Hematopoietic multipotent progenitor cell treated with erythropoietin and hydrocortisone succinate and interleukin-3 and kit ligand, for 15 days (in vitro differentiated cells): ENCODE measurements around the gene MYH11.
"Not testable (repeated sequence)": the region's sequence is repeated elsewhere in the genome, so short reads cannot be mapped to it uniquely, and the experiment has no call there.

ENCODE experiments used
- DNase-seq: peaks from one replicate; pipeline ENCODE4 v3.0.0-alpha.2; 2015; ENCODE audit warnings: low spot score

Gene MYH11

DNA sequence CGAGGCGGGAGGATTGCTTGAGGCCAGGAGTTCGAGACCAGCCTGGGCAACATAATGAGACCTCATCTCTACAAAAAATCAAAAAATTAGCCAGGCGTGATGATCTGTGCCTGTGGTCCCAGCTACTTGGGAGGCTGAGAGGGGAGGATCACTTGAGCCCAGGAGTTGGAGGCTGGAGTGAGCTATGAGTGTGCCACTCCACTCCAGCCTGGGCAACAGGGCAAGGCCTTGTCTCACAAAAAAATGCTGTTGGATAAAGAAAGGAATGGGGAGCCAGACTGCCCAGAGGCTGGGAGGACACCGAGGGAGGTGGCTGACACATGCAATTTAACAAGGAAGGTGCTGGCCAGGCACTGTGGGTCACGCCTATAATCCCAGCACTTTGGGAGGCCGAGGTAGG lies 47.5 kb downstream of the MYH11 start:
- not testable (repeated sequence) for DNase-seq

DNA sequence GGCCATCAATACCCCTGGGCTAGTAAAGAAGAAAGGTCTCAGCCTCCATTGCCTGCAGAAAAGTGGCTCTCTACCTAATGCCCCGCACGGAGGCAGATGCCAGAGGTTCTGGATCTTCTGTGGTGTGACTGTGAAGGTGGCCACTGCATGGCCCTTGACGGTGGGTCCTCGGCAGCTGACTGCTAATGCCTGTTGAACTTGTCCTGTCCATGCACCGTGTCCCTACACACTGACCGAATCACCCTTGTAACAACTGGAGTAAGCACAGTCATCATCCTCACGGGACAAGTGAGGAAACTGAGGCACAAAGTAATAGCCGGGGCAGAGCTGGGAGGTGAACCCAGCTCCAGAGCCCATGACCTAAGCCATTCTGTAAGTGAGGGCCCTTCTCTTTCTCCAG lies 48.8 kb downstream of the MYH11 start:
- DNase-seq = no peak

DNA sequence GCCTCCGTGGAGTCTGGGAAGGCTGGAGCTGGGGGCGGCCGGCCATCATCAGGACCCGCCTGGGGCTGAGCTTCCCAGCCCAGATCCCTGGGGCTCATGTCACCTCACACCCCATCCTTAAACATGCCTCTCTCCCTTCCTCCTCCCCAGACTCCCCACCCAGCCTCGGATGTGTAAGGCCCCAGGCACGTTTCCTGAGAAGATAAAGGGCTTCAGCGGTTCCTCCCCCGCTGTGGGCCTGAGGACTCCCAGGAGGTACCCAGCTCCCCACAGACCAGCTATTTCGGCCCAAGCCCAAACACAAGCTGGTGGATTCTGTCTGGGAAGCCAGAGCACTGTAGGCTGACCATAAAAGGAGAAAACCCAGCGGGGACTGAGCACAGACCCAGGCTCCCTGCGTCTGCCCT lies 49.2 kb downstream of the MYH11 start:
- DNase-seq = no peak

DNA sequence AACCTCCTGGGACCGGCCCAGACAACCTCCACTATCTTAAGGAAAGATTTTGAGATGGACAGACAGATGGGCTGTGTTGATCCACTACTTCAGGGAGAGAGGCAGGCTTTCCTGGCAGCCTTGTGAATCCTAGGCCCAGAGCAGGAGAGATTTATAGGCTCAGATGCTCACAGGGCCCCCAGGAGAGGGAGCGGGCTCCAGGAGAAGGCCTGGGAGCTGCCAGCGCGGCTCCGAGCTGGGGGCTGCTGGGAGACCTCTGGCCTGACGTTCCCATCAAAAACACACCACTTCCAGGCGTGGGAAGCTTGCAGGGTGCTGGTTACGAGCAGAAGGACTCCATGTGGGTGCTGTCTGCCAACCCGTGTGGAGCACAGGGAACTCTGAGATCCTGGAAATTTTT lies 53.2 kb downstream of the MYH11 start:
- DNase-seq = no peak

DNA sequence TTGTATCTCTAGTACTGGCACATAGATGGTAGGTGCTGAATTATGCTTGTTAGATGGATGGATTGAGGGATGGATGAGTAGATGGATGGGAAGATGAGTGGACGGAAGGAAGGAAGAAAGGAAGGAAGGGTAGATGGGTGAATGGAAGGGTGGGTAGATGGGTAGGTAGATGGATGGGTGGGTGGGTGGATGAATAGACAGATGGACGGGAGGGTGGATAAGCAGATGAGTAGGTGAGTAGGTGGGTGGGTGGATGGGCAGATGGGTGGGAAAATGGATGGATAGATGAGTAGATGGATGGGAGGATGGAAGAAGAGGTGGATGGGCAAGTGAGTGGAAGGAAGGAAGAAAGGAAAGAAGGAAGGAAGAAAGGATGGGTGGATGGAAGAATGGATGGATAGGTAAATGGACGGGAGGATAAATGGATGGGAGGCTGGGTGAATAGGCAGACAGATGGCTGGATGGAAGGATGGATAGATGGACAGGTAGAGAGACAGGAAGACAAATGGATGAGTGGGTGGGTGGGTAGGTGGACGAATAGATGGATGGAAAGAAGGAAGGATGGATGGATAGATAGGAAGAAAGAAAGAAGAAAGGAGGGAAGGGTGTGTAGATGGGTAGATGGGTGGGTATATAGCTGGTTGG lies 56.9 kb downstream of the MYH11 start:
- no peak for DNase-seq

DNA sequence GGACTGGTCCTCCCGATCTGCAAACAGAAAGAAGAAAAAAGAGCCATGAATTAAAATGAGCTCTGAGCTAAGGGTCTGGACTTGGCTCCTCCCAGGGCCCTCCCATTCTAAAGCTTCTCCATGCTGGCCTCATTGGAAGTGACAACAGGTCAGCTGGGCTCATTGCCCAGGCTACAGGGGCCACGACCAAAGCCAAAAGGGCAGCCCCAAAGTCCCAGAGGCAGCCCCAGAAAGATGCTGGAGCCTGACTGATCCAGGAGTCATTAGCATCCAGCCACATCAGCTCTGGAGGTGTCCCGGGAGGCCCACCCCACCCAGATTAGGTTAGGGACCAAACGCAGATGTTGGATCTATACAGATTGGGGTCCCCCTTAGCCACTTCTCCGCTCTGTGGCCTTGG lies 58.2 kb downstream of the MYH11 start:
- DNase-seq = no peak

DNA sequence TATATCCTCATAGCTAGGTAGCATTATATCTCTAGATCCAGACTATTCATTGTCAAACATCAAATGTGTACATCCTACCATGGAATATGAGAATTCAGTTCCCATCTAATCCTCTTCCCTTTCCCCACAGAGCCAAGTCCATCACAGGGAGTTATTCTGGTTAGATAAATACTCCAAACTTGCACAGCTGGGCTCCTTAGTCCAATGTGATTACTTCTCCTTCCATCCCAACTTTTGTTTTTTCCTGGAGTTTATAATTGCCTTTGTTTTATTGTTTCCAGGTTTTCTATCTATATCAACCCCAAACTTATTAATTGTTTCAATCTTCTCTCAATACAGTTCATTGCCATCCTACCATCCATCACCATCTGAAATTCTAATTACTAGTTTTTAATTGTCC lies 59.9 kb downstream of the MYH11 start:
- DNase-seq = no peak

DNA sequence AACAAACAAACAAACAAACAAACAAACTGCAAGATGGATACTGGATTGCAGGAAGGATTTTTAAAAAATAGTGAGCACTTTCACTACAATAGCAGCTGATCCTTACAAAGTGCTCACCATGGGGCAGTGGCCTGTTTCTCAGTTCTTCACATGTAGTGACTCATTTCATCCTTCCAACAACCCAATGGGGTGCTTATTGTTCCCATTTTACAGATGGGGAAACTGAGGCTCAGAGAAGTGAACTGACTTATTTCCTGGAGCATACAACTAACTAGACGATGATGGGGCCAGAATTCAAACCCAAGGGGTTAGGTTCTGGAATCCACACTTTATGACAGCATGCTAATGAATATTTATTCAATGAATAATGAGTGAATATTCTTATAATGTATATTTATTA lies 61.2 kb downstream of the MYH11 start:
- DNase-seq = no peak

DNA sequence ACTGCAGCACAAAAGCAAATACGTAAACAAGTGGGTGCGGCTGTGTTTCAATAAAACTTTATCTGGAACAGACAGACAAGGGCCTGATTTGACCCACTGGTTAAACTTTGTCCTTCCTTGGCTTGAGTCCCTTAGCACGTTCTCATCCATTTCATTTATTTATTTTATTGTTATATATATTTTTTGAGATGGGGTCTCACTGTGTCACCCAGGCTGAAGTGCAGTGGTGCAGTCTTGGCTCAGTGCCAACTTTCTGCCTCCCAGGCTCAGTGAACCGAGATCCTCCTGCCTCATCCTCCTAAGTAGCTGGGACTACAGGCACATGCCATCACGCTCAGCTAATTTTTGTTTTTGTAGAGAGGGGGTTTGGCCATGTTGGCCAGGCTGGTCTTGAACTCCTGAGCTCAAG lies 64.3 kb downstream of the MYH11 start:
- no peak for DNase-seq

DNA sequence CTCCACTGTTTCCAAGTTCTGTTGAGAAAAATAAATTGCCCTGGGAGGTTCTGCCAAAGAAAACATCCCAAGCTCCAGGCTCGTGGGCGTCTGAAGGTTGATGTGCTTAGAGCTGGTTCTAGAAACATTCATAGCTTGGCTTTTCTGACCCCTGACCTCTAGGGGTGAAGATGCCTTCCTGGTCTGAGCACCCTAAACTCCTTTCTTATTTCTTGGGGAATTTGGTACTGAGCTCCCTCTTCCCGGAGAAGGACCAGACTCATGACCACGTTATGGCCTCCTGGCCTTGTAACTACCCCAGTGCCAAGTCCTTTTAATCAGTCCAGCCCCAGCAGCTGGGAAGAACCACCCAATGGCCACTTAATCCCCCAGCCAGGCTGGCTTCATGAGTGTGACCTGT lies 66.4 kb downstream of the MYH11 start:
- no peak for DNase-seq

DNA sequence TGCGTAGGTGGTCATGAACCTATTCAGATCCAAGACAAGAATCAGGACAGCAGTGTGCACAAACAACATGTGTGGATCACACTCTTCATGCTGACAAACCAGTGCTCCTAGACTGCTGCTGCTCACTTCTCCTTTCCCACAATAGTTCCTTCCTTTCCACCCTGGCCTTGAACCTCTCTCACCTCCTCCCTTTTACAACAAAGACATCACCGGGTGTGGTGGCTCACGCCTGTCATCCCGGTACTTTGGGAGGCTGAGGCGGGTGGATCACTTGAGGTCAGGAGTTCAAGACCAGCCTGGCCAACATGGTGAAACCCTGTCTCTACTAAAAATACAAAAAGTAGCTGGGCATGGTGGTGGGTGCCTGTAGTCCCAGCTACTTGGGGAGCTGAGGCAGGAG lies 67.0 kb downstream of the MYH11 start:
- not testable (repeated sequence) for DNase-seq

DNA sequence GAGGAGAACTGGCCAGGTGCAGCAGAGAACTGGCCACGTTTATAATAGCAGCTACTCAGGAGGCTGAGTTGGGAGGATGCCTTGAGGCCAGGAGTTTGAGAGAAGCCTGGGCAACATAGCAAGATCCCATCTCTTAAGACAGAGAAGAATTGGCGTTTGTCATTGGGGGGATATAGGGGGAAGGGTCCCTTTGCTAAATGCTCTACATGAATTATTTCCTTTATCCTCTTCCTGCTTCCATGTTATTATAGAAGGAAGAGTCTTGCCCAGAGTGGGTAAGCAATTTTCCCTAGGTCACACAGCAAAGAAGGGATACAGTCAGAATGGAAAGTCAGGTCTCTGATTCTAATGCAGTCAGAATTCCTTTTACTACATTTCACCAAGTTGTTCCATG lies 68.0 kb downstream of the MYH11 start:
- no peak for DNase-seq

DNA sequence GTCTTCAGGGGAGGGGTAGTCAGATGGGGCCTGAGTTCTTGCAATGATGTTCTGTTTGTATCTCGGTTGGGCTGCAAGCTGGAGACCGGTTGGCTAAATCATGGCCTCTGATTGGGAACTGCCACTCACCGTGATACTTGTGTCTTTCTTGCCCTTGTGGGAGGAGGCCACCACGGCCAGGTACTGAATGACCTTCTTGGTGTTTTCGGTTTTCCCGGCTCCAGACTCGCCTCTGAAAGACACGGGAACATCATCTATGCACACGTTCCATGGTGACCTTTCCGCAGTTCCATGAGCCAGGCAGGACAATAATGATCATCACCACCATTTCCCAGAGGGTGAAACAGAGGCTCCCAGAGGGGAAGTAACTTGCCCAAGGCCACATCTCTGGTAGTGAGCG lies 70.3 kb downstream of the MYH11 start:
- DNase-seq = no peak

DNA sequence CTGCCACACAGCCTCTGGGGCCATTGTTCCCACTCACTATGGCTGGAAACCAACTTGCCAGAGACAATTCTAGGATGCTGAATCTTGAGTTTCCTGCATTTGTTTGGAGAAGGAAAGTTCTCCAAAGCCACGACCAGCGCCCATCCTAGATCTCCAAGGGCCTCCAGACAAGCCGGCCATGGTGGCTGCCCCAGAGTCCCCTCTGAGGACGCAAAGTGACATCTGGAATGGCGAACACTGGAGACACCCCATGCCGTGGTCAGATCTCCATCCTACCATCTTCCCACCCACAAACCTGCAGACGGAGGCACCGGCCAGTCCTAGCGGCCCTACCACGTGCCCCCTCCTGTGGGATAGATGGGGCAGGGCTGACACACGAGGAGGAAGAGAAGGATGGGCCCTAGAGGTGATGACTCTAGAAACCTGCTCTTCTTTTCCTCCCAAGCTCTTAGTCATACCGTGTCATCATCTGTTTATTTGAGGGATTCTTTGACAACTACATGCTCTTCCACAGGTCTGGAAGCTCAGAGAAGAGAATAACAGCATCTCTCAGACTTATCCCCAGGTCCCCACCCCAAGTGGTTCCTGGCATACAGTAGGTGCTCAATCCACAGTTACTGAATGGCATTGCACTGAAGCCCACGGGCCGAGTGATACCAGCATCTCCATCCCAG lies 71.3 kb downstream of the MYH11 start:
- DNase-seq = no peak

DNA sequence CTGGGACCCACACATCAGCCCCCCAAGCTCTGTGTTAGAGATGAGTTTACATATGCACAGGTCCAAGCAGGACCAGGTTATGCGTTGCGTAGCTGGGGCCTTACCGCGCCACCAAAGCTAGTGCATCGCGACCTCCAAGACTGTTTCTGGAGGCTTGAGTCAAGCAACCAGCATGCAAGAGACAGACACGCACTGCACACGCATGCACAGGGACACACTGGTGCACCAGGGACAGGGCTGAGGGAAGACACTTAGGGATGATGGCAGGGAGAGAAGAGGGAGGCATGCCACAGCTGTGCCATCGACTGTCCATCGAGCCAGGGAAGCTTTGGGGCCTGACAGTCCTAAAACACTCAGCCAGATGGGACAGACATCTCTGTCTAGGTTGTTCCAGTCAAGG lies 72.8 kb downstream of the MYH11 start:
- no peak for DNase-seq

DNA sequence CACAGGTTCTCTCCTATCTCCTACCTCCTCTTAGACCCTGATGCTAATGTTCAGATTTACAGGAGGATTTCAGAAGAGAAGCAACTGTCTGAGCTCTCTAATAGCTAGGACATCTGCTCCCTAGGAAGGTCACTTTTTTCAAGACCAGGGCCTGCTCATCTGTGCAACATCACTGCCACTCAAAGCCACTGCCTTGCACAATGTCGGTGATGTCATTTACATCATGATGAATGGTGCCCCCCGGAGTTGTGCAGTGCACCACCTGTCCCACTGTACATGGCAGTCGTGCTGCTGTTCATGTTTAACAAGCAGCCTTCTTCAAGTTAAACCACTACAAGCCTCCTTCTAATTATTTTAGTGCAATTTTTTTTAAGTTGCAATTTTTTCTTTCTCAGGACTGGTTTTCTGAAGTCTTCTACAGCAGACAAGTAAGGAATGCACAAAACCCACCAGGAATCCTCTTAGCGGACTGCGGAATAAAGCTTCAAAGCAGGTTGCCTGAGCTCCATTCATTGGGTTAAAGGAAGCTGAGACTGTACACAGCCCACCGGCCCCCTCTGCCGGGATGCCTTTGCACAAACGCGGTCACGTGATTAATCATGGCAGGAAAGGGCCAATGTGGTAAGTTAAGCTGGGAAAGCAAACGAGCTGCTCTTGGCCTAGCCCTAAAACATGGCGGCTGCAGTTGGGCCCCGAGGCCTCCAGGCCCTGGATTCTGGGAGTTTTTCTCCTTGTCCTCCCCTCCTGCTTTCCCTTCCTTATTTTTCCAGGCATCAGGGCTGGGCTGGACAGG lies 74.1 kb downstream of the MYH11 start:
- DNase-seq = no peak

DNA sequence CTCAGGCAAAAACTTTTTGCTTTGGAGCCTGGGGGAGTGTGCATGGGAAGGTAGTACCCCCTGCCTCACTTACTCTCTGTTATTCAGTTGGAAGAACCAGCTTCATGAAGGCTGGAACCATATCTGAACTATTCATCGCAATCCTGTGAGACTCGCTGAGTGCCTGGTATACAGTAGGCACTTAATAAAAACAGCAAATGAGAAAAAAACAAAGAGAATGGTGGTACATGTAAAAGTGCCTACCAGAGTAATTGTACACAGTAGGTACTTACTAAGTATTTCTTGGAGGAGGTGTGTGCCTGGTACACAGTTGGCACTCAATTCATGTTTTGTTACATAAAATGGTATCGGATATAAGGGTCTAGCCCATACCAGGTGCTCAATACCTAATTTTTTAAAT lies 75.2 kb downstream of the MYH11 start:
- DNase-seq = no peak

DNA sequence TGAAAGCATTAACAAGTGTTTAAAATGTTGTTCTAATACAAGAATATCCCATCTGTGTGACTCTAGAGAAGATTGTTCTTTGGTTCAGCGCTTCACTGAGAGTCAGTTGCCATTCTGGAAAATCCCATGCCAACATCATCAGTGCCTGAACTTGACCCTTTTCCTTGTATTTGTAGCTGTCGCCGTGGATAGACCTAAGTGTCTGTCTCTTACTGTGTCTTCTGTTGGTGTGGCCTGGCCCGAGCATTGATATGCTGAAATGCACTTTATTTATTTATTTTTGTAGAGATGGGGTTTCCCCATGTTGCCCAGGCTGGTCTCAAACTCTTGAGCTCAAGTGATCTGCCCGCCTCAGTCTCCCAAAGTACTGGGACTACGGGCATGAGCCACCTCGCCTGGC lies 76.0 kb downstream of the MYH11 start:
- no peak for DNase-seq

DNA sequence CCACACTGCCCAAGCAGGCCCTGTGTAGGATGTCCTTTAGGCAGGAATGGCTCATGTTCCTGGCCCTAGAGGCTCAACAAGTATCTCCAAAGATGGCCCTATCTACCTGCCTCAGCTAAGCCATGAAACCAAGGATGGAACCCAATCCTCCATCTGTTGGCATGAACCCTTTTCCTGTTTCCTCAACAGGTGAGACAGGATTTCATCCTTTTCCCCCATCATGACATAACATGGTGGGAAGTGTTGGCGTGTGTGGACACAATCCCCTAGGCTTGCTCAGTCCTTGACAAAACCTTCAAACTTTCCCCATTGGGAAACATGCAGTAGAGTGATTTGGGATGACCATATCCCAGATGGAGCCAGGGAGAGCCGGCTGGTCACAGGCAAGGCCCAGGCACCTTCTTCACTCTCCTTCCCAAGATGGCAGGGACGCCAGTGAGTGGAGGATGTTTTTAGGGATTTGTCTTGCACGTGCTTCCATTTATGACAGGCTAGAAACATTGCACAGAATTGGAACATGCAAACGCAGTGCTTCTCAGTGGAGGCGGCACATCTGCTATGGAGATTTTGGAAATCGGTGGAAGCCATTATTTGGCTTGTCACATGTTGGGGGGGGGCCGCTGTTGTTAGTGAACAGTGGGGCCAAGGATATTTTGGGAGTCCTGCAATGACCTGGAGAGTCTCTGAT lies 77.0 kb downstream of the MYH11 start:
- DNase-seq = no peak

DNA sequence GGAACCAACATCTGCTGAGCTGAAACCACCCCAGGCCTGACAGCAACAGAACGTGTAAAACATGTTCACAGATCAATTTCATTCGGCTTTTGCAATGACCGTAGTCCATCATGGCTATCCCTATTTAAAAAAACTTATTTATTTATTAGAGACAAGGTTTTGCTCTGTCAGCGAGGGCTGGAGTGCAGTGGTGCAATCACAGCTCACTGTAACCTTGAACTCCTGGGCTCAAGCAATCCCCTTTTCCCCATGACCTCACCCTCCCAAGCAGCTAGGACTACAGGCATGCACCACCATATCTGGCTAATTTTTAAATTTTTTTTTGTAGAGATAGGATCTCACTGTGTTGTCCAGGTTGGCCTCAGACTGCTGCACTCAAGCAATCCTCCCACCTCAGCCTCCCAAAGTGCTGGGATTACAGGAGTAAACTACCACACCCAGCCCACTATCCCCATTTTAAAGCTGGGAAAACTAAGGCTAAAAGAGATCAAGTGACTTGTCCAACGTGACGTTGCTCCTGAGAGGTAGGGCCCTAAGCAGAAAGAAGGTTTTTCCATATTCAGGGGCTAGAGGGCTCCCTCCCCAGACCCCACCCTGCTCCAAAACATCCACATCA lies 77.7 kb downstream of the MYH11 start:
- DNase-seq = no peak

DNA sequence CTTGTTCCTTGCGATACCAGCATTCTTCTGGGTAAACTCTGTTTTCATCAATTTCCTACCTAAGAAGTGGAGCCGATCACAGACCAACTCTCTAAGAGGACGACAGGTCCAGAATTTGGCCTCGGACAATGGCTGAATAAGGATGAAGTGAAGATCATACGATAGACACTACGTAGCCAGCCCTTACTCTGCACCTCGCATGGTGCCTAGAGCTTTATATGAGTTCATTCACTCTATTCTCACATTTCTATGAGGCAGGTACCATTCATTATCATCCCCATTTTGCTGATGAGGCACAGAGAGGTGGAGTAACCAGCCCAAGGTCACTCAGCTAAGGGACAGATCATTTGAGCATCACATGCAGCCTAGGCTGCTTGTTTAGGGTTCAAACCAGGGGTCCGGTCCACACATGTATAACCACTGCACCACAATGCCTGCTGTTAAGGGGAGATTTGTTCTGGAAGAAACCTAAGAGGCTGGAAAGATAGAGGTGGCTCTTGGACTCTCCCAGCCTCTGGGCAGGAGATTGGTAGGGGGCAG lies 78.6 kb downstream of the MYH11 start:
- no peak for DNase-seq
